B cell (primary cell): ENCODE data around the gene BMP5. TPM values are rescaled to one million over a fixed set of nuclear protein-coding genes. Genes with fewer than 3 reads are reported as not detected.

Experiments
- ATAC-seq: fragments of 200-7000 bp; cut with Tn5 transposase; one replicate; pipeline ENCODE4 v1.10.0; 2021; ENCODE audit warnings: low read depth, mild to moderate bottlenecking, moderate number of reproducible peaks, moderate library complexity
- CTCF ChIA-PET: fragments of 350-600 bp; sonication (Branson Sonifier 250); formaldehyde crosslinking; loops from one replicate; lab custom pipeline; 2021; ENCODE audit warnings: antibody characterized with exemption, inconsistent platforms; lab: Charles Lee
- POLR2A ChIA-PET: fragments of 350-600 bp; sonication (Branson Sonifier 250); formaldehyde crosslinking; loops from one replicate; lab custom pipeline; 2021; ENCODE audit warnings: antibody characterized with exemption; lab: Charles Lee
- DNase-seq: peaks from one replicate; pipeline ENCODE4 v3.0.0; 2013
- H2AFZ ChIP-seq: 2 replicates; pipeline ENCODE4 v1.6.1; 2012; ENCODE audit warnings: mild to moderate bottlenecking, low read depth, low read length; ENCODE audit not compliant: insufficient read depth, poor library complexity, severe bottlenecking
- H3K27ac ChIP-seq, 2 donors: 1 replicate in 1 of 2; 2 replicates in 1 of 2; pipeline ENCODE4 v1.5.1; 2012 to 2013; ENCODE audit warnings: low read length in 2 of 2, mild to moderate bottlenecking in 2 of 2, moderate library complexity in 1 of 2
- H3K27me3 ChIP-seq, 4 experiments: fragments of 200-600 bp in 1 of 4; sonication (generic) in 1 of 4; replicated peaks in 1 of 4; 1 replicate in 2 of 4; 2 replicates in 2 of 4; pipeline versions ENCODE4 v1.6.1 to v1.7.0; 2013 to 2016; ENCODE audit warnings: low read length in 3 of 4, mild to moderate bottlenecking in 2 of 4, mixed read lengths in 1 of 4, moderate library complexity in 1 of 4; ENCODE audit not compliant: insufficient read depth in 4 of 4, control insufficient read depth in 3 of 4; ENCODE audit errors: control extremely low read depth in 1 of 4
- H3K36me3 ChIP-seq, 2 experiments: replicated peaks in 1 of 2; 1 replicate in 1 of 2; 2 replicates in 1 of 2; pipeline versions ENCODE4 v1.6.1 to v1.7.1; 2013; ENCODE audit warnings: low read length in 1 of 2; ENCODE audit not compliant: insufficient read depth in 2 of 2, control insufficient read depth in 1 of 2; ENCODE audit errors: control extremely low read depth in 1 of 2, extremely low read depth in 1 of 2
- H3K4me1 ChIP-seq, 2 donors: fragments of 200-600 bp in 1 of 2; sonication (generic) in 1 of 2; 1 replicate in 1 of 2; 2 replicates in 1 of 2; pipeline versions ENCODE4 v1.5.1 to v1.6.1; 2013 to 2017; ENCODE audit warnings: low read length in 2 of 2; ENCODE audit not compliant: control insufficient read depth in 2 of 2, insufficient read depth in 2 of 2
- H3K4me2 ChIP-seq: replicated peaks from 2 replicates; pipeline ENCODE3; 2012; ENCODE audit warnings: mild to moderate bottlenecking, low read depth, low read length; ENCODE audit not compliant: poor library complexity, severe bottlenecking
- H3K4me3 ChIP-seq, 5 experiments: fragments of 200-600 bp in 1 of 5; sonication (generic) in 1 of 5; 1 replicate in 3 of 5; 2 replicates in 2 of 5; pipeline versions ENCODE4 v1.5.1 to v1.7.0; 2011 to 2016; ENCODE audit warnings: low read length in 4 of 5, mild to moderate bottlenecking in 4 of 5, low read depth in 2 of 5, control low read depth in 1 of 5, moderate library complexity in 1 of 5; ENCODE audit not compliant: insufficient read depth in 1 of 5; ENCODE audit errors: control extremely low read depth in 1 of 5, extremely low read depth in 1 of 5
- H3K79me2 ChIP-seq: fragments of 200-600 bp; sonication (generic); one replicate; pipeline ENCODE4 v1.6.0; 2016; ENCODE audit warnings: low read length; ENCODE audit not compliant: control insufficient read depth, insufficient read depth
- H3K9ac ChIP-seq: fragments of 200-600 bp; sonication (generic); 2 replicates; pipeline ENCODE4 v1.6.1; 2017; ENCODE audit warnings: mild to moderate bottlenecking, low read length, moderate library complexity
- H3K9me3 ChIP-seq, 3 donors: one replicate each; pipeline versions ENCODE4 v1.6.1 to v1.7.1; 2013; ENCODE audit warnings: low read length in 2 of 3; ENCODE audit not compliant: control insufficient read depth in 2 of 3, insufficient read depth in 1 of 3; ENCODE audit errors: control extremely low read depth in 1 of 3
- H4K20me1 ChIP-seq: 2 replicates; pipeline ENCODE4 v1.6.0; 2012; ENCODE audit warnings: mild to moderate bottlenecking, low read length; ENCODE audit not compliant: insufficient read depth, control insufficient read depth, poor library complexity, severe bottlenecking
- H3K27ac Mint-ChIP-seq: one replicate; pipeline ENCODE4 v1.8.0; 2021; ENCODE audit warnings: mixed read lengths
- H3K27me3 Mint-ChIP-seq: one replicate; pipeline ENCODE4 v1.8.0; 2021; ENCODE audit warnings: mixed read lengths
- H3K4me1 Mint-ChIP-seq: one replicate; pipeline ENCODE4 v1.8.0; 2021; ENCODE audit warnings: mixed read lengths
- H3K4me3 Mint-ChIP-seq: one replicate; pipeline ENCODE4 v1.8.0; 2021; ENCODE audit warnings: mixed read lengths
- H3K9me3 Mint-ChIP-seq: one replicate; pipeline ENCODE4 v1.8.0; 2022; ENCODE audit warnings: mixed read lengths; ENCODE audit not compliant: insufficient read depth
- EZH2 ChIP-seq: IDR thresholded peaks from 2 replicates; pipeline ENCODE4 v1.6.1; 2012; ENCODE audit warnings: borderline replicate concordance, low read depth, mild to moderate bottlenecking, moderate library complexity, low read length; ENCODE audit not compliant: insufficient read depth, poor library complexity, severe bottlenecking
- WGBS: methylation state at CpG from one replicate; pipeline ENCODE4 v1.1.5; 2013; ENCODE audit warnings: missing lambda C conversion rate; ENCODE audit not compliant: insufficient coverage; 5-methylcytosine and 5-hydroxymethylcytosine counted together
- intact Hi-C: fragments of 100-400 bp; cut with micrococcal nuclease; formaldehyde crosslinking; loops from one replicate; pipeline ENCODE4 v1.10.0; 2022
- polyA plus RNA-seq: library from polyadenylated mRNA; depleted of rRNA; stranded (reverse); fragments of >200 nt; gene quantifications from 2 replicates; pipeline ENCODE4 v1.2.3, GENCODE V29; 2012
- total RNA-seq, 2 donors: library from RNA; stranded (reverse); fragments of 120-200 nt in 1 of 2; gene quantifications; 1 replicate in 1 of 2; 2 replicates in 1 of 2; pipeline versions ENCODE4 v1.2.3 to v1.2.4, GENCODE V29; 2013 to 2022
- TF ChIP-seq, protein P1 (sequence below): fragments of 200-600 bp; IDR thresholded peaks from one replicate; pipeline ENCODE4 v1.8.0; 2022; ENCODE audit warnings: antibody characterized with exemption, mild to moderate bottlenecking

Gene BMP5
- total and polyA plus RNA-seq, 2 donors (not counting 1 experiment from before 2014, with no cell fraction given): not detected

DNA sequence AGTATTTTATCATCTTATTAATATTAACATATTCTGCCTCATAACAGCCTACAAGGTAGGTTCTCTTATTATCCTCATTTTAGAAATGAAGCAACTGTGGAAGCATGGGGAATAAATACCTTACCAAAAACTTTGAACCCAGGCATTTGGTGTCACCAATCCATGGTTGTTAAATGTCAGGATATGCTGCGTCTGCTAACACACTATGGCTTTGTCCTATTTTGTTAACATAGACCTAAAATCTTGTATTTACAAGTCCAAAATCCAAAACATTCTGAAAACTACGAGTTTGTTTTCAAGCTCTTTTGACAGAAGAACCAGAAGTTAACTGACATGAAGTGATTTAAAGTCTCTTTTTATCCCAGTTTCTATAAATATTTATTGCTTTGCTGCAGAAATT is 53.4 kb downstream of the BMP5 start:
- H3K9me3 Mint-ChIP-seq: peaks cover 6% of the 10 kb centered on the region
- 86% methylated on average over 1 of the region's 2 CpGs for WGBS
- TF ChIP-seq EZH2: no peak
- TF ChIP-seq, protein P1, sequence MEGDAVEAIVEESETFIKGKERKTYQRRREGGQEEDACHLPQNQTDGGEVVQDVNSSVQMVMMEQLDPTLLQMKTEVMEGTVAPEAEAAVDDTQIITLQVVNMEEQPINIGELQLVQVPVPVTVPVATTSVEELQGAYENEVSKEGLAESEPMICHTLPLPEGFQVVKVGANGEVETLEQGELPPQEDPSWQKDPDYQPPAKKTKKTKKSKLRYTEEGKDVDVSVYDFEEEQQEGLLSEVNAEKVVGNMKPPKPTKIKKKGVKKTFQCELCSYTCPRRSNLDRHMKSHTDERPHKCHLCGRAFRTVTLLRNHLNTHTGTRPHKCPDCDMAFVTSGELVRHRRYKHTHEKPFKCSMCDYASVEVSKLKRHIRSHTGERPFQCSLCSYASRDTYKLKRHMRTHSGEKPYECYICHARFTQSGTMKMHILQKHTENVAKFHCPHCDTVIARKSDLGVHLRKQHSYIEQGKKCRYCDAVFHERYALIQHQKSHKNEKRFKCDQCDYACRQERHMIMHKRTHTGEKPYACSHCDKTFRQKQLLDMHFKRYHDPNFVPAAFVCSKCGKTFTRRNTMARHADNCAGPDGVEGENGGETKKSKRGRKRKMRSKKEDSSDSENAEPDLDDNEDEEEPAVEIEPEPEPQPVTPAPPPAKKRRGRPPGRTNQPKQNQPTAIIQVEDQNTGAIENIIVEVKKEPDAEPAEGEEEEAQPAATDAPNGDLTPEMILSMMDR: no peak

DNA sequence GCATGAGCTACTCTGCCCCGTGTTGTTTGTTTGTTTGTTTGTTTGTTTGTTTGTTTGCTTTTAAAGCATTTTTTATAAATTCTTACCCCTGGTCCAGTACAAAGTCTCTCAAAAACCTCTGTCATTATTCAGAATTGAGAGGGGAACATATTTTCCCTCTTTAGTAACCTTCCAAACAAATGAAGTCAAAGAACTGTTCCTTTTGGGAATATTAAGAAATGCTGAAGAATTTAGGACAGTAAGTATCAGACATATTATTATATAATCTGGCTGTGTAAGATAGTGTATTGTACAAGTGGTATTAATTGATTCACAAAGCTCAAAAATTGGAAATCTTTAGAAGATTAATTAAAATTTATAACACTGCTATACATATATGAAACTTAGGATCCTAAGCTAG is 54.7 kb downstream of the BMP5 start:
- no peak for DNase-seq
- Histone ChIP-seq H3K4me1 (no peaks in the 10 kb centered on the region), H2AFZ (no peak overlapping the region), H3K4me3 (no peak overlapping the region), H3K79me2 (no peaks in the 10 kb centered on the region), H4K20me1 (no peaks in the 10 kb centered on the region), H3K9me3 (no peaks in the 10 kb centered on the region), H3K9ac (no peak overlapping the region), H3K27ac (no peak overlapping the region), H3K4me2 (no peak overlapping the region), H3K27me3 (no peaks in the 10 kb centered on the region), H3K36me3 (no peaks in the 10 kb centered on the region)
- H3K9me3 Mint-ChIP-seq: peaks cover 4% of the 10 kb centered on the region
- no peaks in the 10 kb centered on the region for H3K4me1 Mint-ChIP-seq
- no peak overlapping the region for H3K27ac Mint-ChIP-seq
- ChIA-PET CTCF (no interaction called here), POLR2A (no interaction called here)
- no CpG with 5 or more reads among the region's 1 CpG for WGBS
- no peaks in the 10 kb centered on the region for H3K27me3 Mint-ChIP-seq
- ATAC-seq: no peak
- TF ChIP-seq, protein P1: no peak
- TF ChIP-seq EZH2: no peak
- intact Hi-C loops: no loop called here
- H3K4me3 Mint-ChIP-seq: no peak overlapping the region

More for the DNA sequence above, 53.4 kb downstream of the BMP5 start:
- Histone ChIP-seq H3K4me1 (no peaks in the 10 kb centered on the region), H4K20me1 (no peaks in the 10 kb centered on the region), H3K9ac (no peak overlapping the region), H3K79me2 (no peaks in the 10 kb centered on the region), H3K4me3 (no peak overlapping the region), H3K36me3 (no peaks in the 10 kb centered on the region), H3K9me3 (no peaks in the 10 kb centered on the region), H3K4me2 (no peak overlapping the region), H3K27ac (no peak overlapping the region), H3K27me3 (no peaks in the 10 kb centered on the region), H2AFZ (no peak overlapping the region)
- Mint-ChIP-seq H3K27me3 (no peaks in the 10 kb centered on the region), H3K4me3 (no peak overlapping the region), H3K4me1 (no peaks in the 10 kb centered on the region), H3K27ac (no peak overlapping the region)
- intact Hi-C loops: no loop called here
- POLR2A ChIA-PET: no interaction called here
- DNase-seq: no peak
- CTCF ChIA-PET: no interaction called here
- no peak for ATAC-seq
